Liver (tissue), 3 donors: ENCODE results near the gene TRIOBP.
A peak's percentile ranks its signal among the peaks of the same experiment; 100 is the strongest.

Experiments
- EGR1 ChIP-seq, 2 donors: IDR thresholded peaks; 2 replicates each; pipeline ENCODE4 v1.6.1; 2016 to 2018; ENCODE audit warnings: antibody characterized with exemption in 2 of 2, low read depth in 2 of 2
- RAD21 ChIP-seq, 2 donors: IDR thresholded peaks; 2 replicates each; pipeline ENCODE4 v1.6.1; 2016; ENCODE audit warnings: antibody characterized with exemption in 2 of 2, mild to moderate bottlenecking in 2 of 2
- SP1 ChIP-seq: IDR thresholded peaks from 2 replicates; pipeline ENCODE4 v1.6.1; 2018; ENCODE audit warnings: antibody characterized with exemption, mild to moderate bottlenecking
- TAF1 ChIP-seq: conservative IDR thresholded peaks from 2 replicates; pipeline ENCODE4 v1.6.1; 2016; ENCODE audit warnings: antibody characterized with exemption, mild to moderate bottlenecking
- YY1 ChIP-seq: IDR thresholded peaks from 2 replicates; pipeline ENCODE4 v1.6.1; 2016; ENCODE audit warnings: antibody characterized with exemption, mild to moderate bottlenecking
- TF ChIP-seq, protein P1 (sequence below): IDR thresholded peaks from 2 replicates; pipeline ENCODE4 v1.6.1; 2016; ENCODE audit warnings: antibody characterized with exemption, mild to moderate bottlenecking
- TF ChIP-seq, protein P2 (sequence below): fragments of 150-350 bp; IDR thresholded peaks from 2 replicates; pipeline ENCODE4 v1.5.1; 2017; ENCODE audit warnings: improper control_type of control experiment, low read depth, low read length; ENCODE audit not compliant: missing input control
- TF ChIP-seq, protein P3 (sequence below): IDR thresholded peaks from 2 replicates; pipeline ENCODE4 v1.6.1; 2016; ENCODE audit warnings: antibody characterized with exemption
- TF ChIP-seq, protein P4 (sequence below): IDR thresholded peaks from 2 replicates; pipeline ENCODE4 v1.6.1; 2016; ENCODE audit warnings: antibody characterized with exemption
- TF ChIP-seq, protein P5 (sequence below): IDR thresholded peaks from 2 replicates; pipeline ENCODE4 v1.6.1; 2016; ENCODE audit warnings: antibody characterized with exemption
- donor health status: healthy.
- donor health status: healthy.

DNA sequence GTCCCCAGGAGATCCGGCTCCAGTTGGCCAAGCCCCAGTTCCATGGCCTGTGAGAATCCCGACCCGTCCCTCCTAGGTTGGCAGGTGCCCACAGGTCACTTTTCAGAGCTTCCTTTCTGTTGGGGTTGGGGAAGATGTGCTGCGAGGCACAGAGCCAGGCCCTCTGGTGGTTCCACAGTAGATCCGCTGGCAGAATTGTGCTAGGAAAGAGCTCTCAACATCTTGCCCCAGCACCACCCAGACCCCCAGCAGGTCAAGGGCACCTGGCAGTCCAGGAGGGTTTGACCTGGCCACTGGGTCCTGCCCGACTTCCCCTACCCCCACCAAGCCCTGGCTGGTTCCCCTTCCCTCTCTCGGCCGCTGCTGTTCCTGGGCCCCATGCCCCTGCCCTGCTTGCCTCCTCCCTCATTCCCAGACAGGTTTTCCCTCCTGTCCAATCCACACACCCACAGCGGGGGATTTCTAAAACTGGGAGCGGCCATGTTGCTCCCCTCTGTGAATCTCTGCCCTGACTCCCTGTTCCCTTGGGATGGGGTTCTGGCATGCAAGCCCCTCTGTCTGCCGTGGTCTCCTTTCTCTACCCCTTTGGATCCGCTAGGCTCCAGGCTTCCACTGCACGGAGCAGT, 84.7 kb downstream of the TRIOBP start:
- TF ChIP-seq, protein P1, sequence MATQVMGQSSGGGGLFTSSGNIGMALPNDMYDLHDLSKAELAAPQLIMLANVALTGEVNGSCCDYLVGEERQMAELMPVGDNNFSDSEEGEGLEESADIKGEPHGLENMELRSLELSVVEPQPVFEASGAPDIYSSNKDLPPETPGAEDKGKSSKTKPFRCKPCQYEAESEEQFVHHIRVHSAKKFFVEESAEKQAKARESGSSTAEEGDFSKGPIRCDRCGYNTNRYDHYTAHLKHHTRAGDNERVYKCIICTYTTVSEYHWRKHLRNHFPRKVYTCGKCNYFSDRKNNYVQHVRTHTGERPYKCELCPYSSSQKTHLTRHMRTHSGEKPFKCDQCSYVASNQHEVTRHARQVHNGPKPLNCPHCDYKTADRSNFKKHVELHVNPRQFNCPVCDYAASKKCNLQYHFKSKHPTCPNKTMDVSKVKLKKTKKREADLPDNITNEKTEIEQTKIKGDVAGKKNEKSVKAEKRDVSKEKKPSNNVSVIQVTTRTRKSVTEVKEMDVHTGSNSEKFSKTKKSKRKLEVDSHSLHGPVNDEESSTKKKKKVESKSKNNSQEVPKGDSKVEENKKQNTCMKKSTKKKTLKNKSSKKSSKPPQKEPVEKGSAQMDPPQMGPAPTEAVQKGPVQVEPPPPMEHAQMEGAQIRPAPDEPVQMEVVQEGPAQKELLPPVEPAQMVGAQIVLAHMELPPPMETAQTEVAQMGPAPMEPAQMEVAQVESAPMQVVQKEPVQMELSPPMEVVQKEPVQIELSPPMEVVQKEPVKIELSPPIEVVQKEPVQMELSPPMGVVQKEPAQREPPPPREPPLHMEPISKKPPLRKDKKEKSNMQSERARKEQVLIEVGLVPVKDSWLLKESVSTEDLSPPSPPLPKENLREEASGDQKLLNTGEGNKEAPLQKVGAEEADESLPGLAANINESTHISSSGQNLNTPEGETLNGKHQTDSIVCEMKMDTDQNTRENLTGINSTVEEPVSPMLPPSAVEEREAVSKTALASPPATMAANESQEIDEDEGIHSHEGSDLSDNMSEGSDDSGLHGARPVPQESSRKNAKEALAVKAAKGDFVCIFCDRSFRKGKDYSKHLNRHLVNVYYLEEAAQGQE = no peak
- no peak for TF ChIP-seq SP1
- TF ChIP-seq, protein P2, sequence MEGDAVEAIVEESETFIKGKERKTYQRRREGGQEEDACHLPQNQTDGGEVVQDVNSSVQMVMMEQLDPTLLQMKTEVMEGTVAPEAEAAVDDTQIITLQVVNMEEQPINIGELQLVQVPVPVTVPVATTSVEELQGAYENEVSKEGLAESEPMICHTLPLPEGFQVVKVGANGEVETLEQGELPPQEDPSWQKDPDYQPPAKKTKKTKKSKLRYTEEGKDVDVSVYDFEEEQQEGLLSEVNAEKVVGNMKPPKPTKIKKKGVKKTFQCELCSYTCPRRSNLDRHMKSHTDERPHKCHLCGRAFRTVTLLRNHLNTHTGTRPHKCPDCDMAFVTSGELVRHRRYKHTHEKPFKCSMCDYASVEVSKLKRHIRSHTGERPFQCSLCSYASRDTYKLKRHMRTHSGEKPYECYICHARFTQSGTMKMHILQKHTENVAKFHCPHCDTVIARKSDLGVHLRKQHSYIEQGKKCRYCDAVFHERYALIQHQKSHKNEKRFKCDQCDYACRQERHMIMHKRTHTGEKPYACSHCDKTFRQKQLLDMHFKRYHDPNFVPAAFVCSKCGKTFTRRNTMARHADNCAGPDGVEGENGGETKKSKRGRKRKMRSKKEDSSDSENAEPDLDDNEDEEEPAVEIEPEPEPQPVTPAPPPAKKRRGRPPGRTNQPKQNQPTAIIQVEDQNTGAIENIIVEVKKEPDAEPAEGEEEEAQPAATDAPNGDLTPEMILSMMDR = peak; percentile 34
- TF ChIP-seq, protein P3, sequence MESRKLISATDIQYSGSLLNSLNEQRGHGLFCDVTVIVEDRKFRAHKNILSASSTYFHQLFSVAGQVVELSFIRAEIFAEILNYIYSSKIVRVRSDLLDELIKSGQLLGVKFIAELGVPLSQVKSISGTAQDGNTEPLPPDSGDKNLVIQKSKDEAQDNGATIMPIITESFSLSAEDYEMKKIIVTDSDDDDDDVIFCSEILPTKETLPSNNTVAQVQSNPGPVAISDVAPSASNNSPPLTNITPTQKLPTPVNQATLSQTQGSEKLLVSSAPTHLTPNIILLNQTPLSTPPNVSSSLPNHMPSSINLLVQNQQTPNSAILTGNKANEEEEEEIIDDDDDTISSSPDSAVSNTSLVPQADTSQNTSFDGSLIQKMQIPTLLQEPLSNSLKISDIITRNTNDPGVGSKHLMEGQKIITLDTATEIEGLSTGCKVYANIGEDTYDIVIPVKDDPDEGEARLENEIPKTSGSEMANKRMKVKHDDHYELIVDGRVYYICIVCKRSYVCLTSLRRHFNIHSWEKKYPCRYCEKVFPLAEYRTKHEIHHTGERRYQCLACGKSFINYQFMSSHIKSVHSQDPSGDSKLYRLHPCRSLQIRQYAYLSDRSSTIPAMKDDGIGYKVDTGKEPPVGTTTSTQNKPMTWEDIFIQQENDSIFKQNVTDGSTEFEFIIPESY = no peak
- TF ChIP-seq, protein P4, sequence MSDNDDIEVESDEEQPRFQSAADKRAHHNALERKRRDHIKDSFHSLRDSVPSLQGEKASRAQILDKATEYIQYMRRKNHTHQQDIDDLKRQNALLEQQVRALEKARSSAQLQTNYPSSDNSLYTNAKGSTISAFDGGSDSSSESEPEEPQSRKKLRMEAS = no peak
- no peak for TF ChIP-seq YY1
- TF ChIP-seq RAD21 (IDR thresholded peaks at IDR 0.05) = peak; percentile 29 to 69
- TF ChIP-seq, protein P5, sequence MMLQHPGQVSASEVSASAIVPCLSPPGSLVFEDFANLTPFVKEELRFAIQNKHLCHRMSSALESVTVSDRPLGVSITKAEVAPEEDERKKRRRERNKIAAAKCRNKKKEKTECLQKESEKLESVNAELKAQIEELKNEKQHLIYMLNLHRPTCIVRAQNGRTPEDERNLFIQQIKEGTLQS = no peak
- TF ChIP-seq TAF1 = no peak
- no peak for TF ChIP-seq EGR1 (IDR thresholded peaks at IDR 0.05; ENCODE audit: low read depth in 2 of 2)
